Nephron (organoid): ENCODE measurements around the gene KRTAP2-3.
A peak's percentile ranks its signal among the peaks of the same experiment; 100 is the strongest.
"Not testable (repeated sequence)": the region's sequence is repeated elsewhere in the genome, so short reads cannot be mapped to it uniquely, and the experiment has no call there.

ENCODE experiments used
- H3K27ac Mint-ChIP-seq, 3 experiments: 2 replicates each; pipeline ENCODE4 v1.8.0; 2020; ENCODE audit warnings: mixed read lengths in 3 of 3, mild to moderate bottlenecking in 2 of 3, moderate library complexity in 1 of 3
- H3K27me3 Mint-ChIP-seq: 2 replicates; pipeline ENCODE4 v1.8.0; 2021; ENCODE audit warnings: low read depth, mild to moderate bottlenecking, moderate library complexity, mixed read lengths
- H3K36me3 Mint-ChIP-seq: 2 replicates; pipeline ENCODE4 v1.8.0; 2020; ENCODE audit warnings: low read depth, mixed read lengths
- H3K4me1 Mint-ChIP-seq: 2 replicates; pipeline ENCODE4 v1.8.0; 2020; ENCODE audit warnings: mixed read lengths
- H3K4me3 Mint-ChIP-seq, 3 experiments: 2 replicates each; pipeline ENCODE4 v1.8.0; 2020; ENCODE audit warnings: mild to moderate bottlenecking in 3 of 3, mixed read lengths in 3 of 3, moderate library complexity in 2 of 3
- H3K9me3 Mint-ChIP-seq: 2 replicates; pipeline ENCODE4 v1.8.0; 2020; ENCODE audit warnings: mixed read lengths
- TF ChIP-seq, protein P1 (sequence below), 3 experiments: fragments of 200-600 bp; sonication (generic); IDR thresholded peaks; one replicate each; pipeline ENCODE4 v1.5.0; 2021; ENCODE audit warnings: antibody characterized with exemption in 3 of 3; ENCODE audit not compliant: unreplicated experiment in 3 of 3

Gene KRTAP2-3

GRCh38 chr17:41060052-41060604 lies at the start of gene KRTAP2-3:
Gene KRTAP2-3 (minus strand): TSS chr17:41060114. CDS start chr17:41060050, 64 bp downstream.
- TF ChIP-seq, protein P1, sequence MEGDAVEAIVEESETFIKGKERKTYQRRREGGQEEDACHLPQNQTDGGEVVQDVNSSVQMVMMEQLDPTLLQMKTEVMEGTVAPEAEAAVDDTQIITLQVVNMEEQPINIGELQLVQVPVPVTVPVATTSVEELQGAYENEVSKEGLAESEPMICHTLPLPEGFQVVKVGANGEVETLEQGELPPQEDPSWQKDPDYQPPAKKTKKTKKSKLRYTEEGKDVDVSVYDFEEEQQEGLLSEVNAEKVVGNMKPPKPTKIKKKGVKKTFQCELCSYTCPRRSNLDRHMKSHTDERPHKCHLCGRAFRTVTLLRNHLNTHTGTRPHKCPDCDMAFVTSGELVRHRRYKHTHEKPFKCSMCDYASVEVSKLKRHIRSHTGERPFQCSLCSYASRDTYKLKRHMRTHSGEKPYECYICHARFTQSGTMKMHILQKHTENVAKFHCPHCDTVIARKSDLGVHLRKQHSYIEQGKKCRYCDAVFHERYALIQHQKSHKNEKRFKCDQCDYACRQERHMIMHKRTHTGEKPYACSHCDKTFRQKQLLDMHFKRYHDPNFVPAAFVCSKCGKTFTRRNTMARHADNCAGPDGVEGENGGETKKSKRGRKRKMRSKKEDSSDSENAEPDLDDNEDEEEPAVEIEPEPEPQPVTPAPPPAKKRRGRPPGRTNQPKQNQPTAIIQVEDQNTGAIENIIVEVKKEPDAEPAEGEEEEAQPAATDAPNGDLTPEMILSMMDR (IDR thresholded peaks at IDR 0.05; ENCODE audit: unreplicated experiment in 3 of 3): no peak
- Mint-ChIP-seq H3K27ac (no peak within 1 kb of the TSS), H3K36me3 (no peaks in the 10 kb centered on the region), H3K4me3 (no peak within 1 kb of the TSS), H3K4me1 (no peaks in the 10 kb centered on the region), H3K27me3 (peaks cover 7% of the 10 kb centered on the region), H3K9me3 (no peaks in the 10 kb centered on the region)

GRCh38 chr17:41108728-41109386 lies 48.9 kb upstream of the KRTAP2-3 start:
- not testable (repeated sequence) for H3K4me3 Mint-ChIP-seq, H3K27me3 Mint-ChIP-seq, H3K36me3 Mint-ChIP-seq, H3K4me1 Mint-ChIP-seq, H3K27ac Mint-ChIP-seq
- peaks cover 23% of the 10 kb centered on the region for H3K9me3 Mint-ChIP-seq

- TF ChIP-seq, protein P1 (IDR thresholded peaks at IDR 0.05; ENCODE audit: unreplicated experiment in 3 of 3): no peak
- peaks cover 4% of the 10 kb centered on the region for H3K36me3 Mint-ChIP-seq
- H3K4me1 Mint-ChIP-seq: peaks cover 11% of the 10 kb centered on the region
Observed at GRCh38 chr17:41107941-41108450, 48.1 kb upstream of the KRTAP2-3 start.

GRCh38 chr17:41105347-41105746 lies 45.4 kb upstream of the KRTAP2-3 start, which contains the start of gene KRTAP4-9:
Gene KRTAP4-9 (plus strand): TSS chr17:41105389. CDS start chr17:41105389, 0 bp downstream.
- H3K27ac Mint-ChIP-seq, H3K36me3 Mint-ChIP-seq, H3K4me3 Mint-ChIP-seq, H3K27me3 Mint-ChIP-seq: not testable (repeated sequence)
- H3K4me1 Mint-ChIP-seq: peaks cover 23% of the 10 kb centered on the region
- H3K9me3 Mint-ChIP-seq: peaks cover 14% of the 10 kb centered on the region

More at GRCh38 chr17:41107941-41108450, 48.1 kb upstream of the KRTAP2-3 start:
- no peaks in the 10 kb centered on the region for H3K27me3 Mint-ChIP-seq
- H3K27ac Mint-ChIP-seq: no peak overlapping the region
- no peak overlapping the region for H3K4me3 Mint-ChIP-seq
- H3K9me3 Mint-ChIP-seq: peaks cover 19% of the 10 kb centered on the region

- peaks cover 31% of the 10 kb centered on the region for H3K4me1 Mint-ChIP-seq
- H3K36me3 Mint-ChIP-seq, H3K9me3 Mint-ChIP-seq, H3K27ac Mint-ChIP-seq, H3K4me3 Mint-ChIP-seq, H3K27me3 Mint-ChIP-seq: not testable (repeated sequence)
Observed at GRCh38 chr17:41104386-41105038, 44.6 kb upstream of the KRTAP2-3 start.

- TF ChIP-seq, protein P1 (IDR thresholded peaks at IDR 0.05; ENCODE audit: unreplicated experiment in 3 of 3): no peak
- Mint-ChIP-seq H3K36me3 (no peaks in the 10 kb centered on the region), H3K27me3 (no peaks in the 10 kb centered on the region), H3K27ac (peak overlapping the region; percentile 5 to 91 (median 56)), H3K4me1 (peaks cover 32% of the 10 kb centered on the region), H3K9me3 (peaks cover 8% of the 10 kb centered on the region), H3K4me3 (no peak overlapping the region)
Observed at GRCh38 chr17:41103896-41104295, 44.0 kb upstream of the KRTAP2-3 start.

DNA sequence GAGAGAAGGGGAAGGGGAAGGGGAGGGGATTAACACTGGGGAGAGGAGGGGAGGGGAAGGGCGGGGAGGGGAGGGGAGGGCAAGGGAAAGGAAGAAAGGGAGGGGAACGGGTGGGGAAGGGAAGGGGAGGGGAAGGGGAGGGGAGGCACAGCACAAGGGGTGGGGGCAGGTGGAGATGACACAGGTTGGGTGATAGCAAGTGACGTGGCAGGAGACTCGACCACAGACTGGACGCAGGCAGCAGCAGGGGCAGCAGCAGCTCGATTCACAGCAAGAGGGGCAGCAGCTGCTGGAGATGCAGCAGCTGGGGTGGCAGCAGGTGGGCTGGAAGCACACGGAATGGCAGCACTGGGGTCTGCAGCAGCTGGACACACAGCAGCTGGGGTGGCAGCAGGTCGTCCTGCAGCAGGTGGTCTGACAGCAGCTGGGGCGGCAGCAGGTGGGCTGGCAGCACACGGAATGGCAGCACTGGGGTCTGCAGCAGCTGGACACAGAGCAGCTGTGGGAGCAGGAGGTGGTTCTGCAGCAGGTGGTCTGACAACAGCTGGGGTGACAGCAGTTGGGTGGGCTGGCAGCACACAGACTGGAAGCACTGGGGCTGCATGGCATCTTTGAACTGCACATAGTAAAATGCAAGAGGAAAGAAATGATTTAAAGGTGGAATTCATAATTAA lies 41.8 kb upstream of the KRTAP2-3 start, which contains the start of gene KRTAP4-16:
Gene KRTAP4-16 (minus strand): TSS at position 624 of the 674 bp plus-strand sequence. CDS start 0 bp downstream, at position 624.
- H3K36me3 Mint-ChIP-seq: no peaks in the 10 kb centered on the region
- peak within 1 kb of the TSS in 2 of 3 experiments; percentile 56 to 91 for H3K27ac Mint-ChIP-seq
- H3K9me3 Mint-ChIP-seq: no peaks in the 10 kb centered on the region
- H3K27me3 Mint-ChIP-seq: peaks cover 7% of the 10 kb centered on the region
- H3K4me1 Mint-ChIP-seq: peaks cover 38% of the 10 kb centered on the region
- TF ChIP-seq, protein P1 (IDR thresholded peaks at IDR 0.05; ENCODE audit: unreplicated experiment in 3 of 3): no peak
- no peak within 1 kb of the TSS for H3K4me3 Mint-ChIP-seq

DNA sequence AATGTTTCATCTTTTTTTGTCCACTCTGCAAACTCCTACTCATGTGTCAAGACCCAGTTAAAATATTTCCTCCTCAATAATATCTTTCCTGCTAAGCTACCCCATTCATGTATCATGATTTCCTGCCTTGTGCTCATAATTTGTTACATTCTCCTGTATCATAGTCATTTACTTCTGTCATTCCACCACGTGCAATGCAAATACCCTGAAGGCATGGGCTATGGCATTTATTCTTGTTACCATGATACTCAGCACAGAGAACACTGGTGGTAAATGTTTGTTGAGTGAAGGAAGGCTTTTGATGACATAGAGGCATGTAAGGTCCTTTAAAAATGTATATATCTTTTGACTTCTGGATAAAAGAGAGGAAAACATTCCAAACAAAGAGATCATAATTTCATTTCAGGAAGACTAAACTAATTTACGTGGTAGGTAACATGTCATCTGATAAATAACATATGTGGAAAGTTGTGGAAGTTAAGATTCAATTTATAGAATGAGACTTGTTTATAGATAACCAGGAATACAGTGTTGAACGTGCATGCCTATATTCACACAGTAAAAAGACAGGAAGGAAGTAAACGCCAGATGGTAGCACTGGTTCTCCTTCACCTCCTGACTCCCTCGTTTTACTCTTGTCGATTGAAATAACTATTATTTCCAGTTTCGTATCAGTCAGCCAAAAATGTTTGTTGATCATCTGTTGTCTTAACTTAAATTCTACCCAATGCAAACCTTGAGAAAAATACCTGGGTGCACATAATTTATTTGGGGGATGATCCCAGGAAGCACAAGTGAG lies 40.0 kb upstream of the KRTAP2-3 start:
- H3K9me3 Mint-ChIP-seq, H3K36me3 Mint-ChIP-seq: not testable (repeated sequence)
- Mint-ChIP-seq H3K27ac (peak overlapping the region; percentile 69 to 74 (median 72)), H3K27me3 (peaks cover 11% of the 10 kb centered on the region), H3K4me3 (peak overlapping the region in 1 of 3 experiments; percentile 5), H3K4me1 (peaks cover 38% of the 10 kb centered on the region)
